SK-N-SH (cell line): ENCODE results near the gene EPHA5.

Experiments
- JUND ChIP-seq: IDR thresholded peaks from 2 replicates; pipeline ENCODE4 v1.4.0; 2012
- TF ChIP-seq, protein P1 (sequence below): fragments of 200-600 bp; sonication (generic); IDR thresholded peaks from 2 replicates; pipeline ENCODE4 v1.6.1; 2017; ENCODE audit warnings: antibody characterized with exemption, mild to moderate bottlenecking, moderate library complexity

DNA sequence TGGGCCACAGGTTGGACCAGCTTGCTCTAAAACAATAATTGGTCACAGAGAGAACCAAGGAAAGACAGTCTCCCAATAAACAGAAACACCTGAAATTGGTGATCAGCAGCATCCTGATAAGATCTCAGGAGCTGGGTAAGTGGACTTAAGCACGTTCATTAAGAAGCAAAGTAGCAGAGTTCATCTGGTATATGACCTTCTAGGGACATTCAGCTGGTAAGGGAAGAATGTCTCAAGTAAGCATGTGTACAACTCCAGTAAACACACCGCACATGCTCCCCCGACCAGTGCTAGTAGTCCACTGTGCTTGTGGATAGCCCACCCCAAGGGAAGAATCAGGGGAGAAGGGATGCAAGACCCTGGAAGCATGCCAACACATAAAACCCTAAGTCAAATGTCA lies 216.9 kb downstream of the EPHA5 start:
- TF ChIP-seq, protein P1, sequence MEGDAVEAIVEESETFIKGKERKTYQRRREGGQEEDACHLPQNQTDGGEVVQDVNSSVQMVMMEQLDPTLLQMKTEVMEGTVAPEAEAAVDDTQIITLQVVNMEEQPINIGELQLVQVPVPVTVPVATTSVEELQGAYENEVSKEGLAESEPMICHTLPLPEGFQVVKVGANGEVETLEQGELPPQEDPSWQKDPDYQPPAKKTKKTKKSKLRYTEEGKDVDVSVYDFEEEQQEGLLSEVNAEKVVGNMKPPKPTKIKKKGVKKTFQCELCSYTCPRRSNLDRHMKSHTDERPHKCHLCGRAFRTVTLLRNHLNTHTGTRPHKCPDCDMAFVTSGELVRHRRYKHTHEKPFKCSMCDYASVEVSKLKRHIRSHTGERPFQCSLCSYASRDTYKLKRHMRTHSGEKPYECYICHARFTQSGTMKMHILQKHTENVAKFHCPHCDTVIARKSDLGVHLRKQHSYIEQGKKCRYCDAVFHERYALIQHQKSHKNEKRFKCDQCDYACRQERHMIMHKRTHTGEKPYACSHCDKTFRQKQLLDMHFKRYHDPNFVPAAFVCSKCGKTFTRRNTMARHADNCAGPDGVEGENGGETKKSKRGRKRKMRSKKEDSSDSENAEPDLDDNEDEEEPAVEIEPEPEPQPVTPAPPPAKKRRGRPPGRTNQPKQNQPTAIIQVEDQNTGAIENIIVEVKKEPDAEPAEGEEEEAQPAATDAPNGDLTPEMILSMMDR: no peak
- TF ChIP-seq JUND: no peak
